Heart right ventricle (tissue), 16 donors: ENCODE measurements around the gene POMT1. TPM values are rescaled to one million over a fixed set of nuclear protein-coding genes. Genes with fewer than 3 reads are reported as not detected.

ENCODE experiments used
- ATAC-seq, 8 donors: fragments of 200-7000 bp; cut with Tn5 transposase; one replicate each; pipeline ENCODE4 v1.9.1; 2020; ENCODE audit warnings: mild to moderate bottlenecking in 8 of 8, moderate library complexity in 8 of 8, moderate number of reproducible peaks in 1 of 8
- DNase-seq, 2 donors: peaks; one replicate each; pipeline ENCODE4 v3.0.0-alpha.2; 2020
- H3K27ac ChIP-seq, 10 donors: fragments of 200-600 bp; sonication (generic) in 2 of 10; one replicate each; pipeline versions ENCODE4 v1.5.0 to v1.8.0; 2020 to 2022; ENCODE audit warnings: mild to moderate bottlenecking in 3 of 10
- H3K27me3 ChIP-seq, 7 donors: fragments of 200-600 bp; one replicate each; pipeline ENCODE4 v1.8.0; 2021 to 2022; ENCODE audit warnings: mild to moderate bottlenecking in 2 of 7
- H3K36me3 ChIP-seq, 9 donors: fragments of 200-600 bp; sonication (generic) in 1 of 9; one replicate each; pipeline versions ENCODE4 v1.5.0 to v1.8.0; 2020 to 2022; ENCODE audit warnings: mild to moderate bottlenecking in 2 of 9
- H3K4me1 ChIP-seq, 9 donors: fragments of 200-600 bp; sonication (generic) in 1 of 9; one replicate each; pipeline versions ENCODE4 v1.5.0 to v1.8.0; 2020 to 2022; ENCODE audit warnings: mild to moderate bottlenecking in 4 of 9
- H3K4me3 ChIP-seq, 10 donors: fragments of 200-600 bp; sonication (generic) in 2 of 10; one replicate each; pipeline versions ENCODE4 v1.5.0 to v1.8.0; 2020 to 2022; ENCODE audit warnings: mild to moderate bottlenecking in 7 of 10, moderate library complexity in 2 of 10
- H3K9me3 ChIP-seq, 11 donors: fragments of 200-600 bp in 10 of 11; sonication (generic) in 2 of 11; one replicate each; pipeline versions ENCODE4 v1.5.0 to v1.8.0; 2013 to 2022; ENCODE audit warnings: mild to moderate bottlenecking in 2 of 11, control low read depth in 1 of 11, moderate library complexity in 1 of 11
- CTCF ChIP-seq, 9 donors: fragments of 200-600 bp; sonication (generic) in 2 of 9; IDR thresholded peaks; one replicate each; pipeline versions ENCODE4 v1.5.0 to v1.8.0; 2021 to 2022; ENCODE audit warnings: antibody characterized with exemption in 9 of 9, mild to moderate bottlenecking in 5 of 9, moderate library complexity in 1 of 9
- WGBS, 2 donors: extraction: QIAGEN DNeasy Blood & Tissue Kit; methylation state at CpG; one replicate each; pipeline ENCODE4 v1.1.7; 2013; ENCODE audit warnings: inconsistent platforms in 1 of 2; 5-methylcytosine and 5-hydroxymethylcytosine counted together
- intact Hi-C, 10 donors: fragments of 100-400 bp; cut with DNase I; formaldehyde crosslinking; loops; one replicate each; pipeline versions ENCODE4 v1.11.1 to v1.14.2; 2022
- polyA plus RNA-seq, 2 donors: library from polyadenylated mRNA; stranded (reverse); fragments of 200-250 nt; gene quantifications; one replicate each; pipeline ENCODE4 v1.2.3, GENCODE V29; 2013
- total RNA-seq, 10 donors: library from RNA; stranded (reverse); fragmentation: NEBNext Ultra II Directional in 3 of 10; extraction: Animal tissue kit (Norgen Biotek cat#: 25700) in 3 of 10; gene quantifications; one replicate each; pipeline versions ENCODE4 v1.2.1 to v1.2.4, GENCODE V29; 2021 to 2023
- donor health status: Arrhythmogenic right ventricular cardiomyopathy.
- donor health status: ischemic (EF 13 %, LVEDD 7.1; RV severe dilation, severe dysfunction).
- donor health status: healthy with polysubstance abuse.
- donor health status: DM: no; HTN: yes; CAD: no.
- donor health status: DM: no; HTN: no; CAD: no.
- donor health status: ischemic (EF 25% LVEDD 6.9; RV normal size, moderate dysfunction).
- donor health status: ischemic (EF 25% LVEDD 5.7; RV mildly dilated, moderate dysfunction).
- donor health status: healthy.
- donor health status: DM: yes; HTN: yes; CAD: no.
- donor health status: Ischemic cardiomyopathy.
- donor health status: ischemic (EF 35%, LVEDD 5.7; RV mildly dilated, moderate dysfunction).
- donor health status: nonischemic (EF 11% LVEDD 7.7; RV severe dilation, severe dysfunction).
- donor health status: DM: yes; HTN: yes; CAD: no.
- donor health status: PGD.
- donor health status: ischemic (EF 29% LVEDD 5.4; RV normal size, mild dysfunction).
- donor health status: nonischemic (EF 23%, LVEDD 6.1; RV moderate dilation, normal function).

POMT1 gene
- total and polyA plus RNA-seq, 12 donors, result 17.0 to 34.1 (median 21.2) TPM

DNA sequence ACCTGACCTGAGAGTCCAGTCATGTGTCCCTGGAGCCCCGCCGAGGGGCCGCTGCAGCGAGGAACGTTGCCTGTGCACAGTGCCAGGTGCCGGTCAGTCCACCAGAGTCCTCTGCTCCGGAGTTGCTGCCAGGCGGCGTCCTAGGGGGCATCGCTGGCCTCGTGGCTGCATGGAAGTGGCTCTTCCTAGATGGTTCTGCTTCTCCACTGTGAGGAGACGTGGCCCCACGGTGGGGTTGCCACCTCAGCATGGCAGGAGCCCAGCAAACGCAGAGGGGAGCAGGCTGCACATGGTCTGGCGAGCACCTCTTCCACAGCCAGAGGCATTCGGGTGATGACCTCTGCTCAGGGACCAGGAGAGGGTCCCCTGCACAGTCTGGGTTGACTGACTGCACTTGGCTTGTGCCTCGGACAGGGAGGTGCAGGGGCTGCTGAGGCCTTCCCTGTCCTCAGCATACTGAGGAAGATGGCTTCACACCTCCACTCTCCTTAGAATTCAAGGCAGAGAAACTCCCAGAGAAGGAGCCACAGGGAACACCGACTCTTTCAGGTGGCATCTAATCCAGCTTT lies 25.9 kb upstream of the POMT1 start:
- Histone ChIP-seq H3K27me3 (no peaks in the 10 kb centered on the region), H3K4me1 (peaks cover 2 to 35% (median 23%) of the 10 kb centered on the region in 9 donors), H3K4me3 (no peak overlapping the region), H3K36me3 (peaks cover 0 to 100% (median 82%) of the 10 kb centered on the region in 9 donors), H3K9me3 (peaks cover 0 to 7% (median 0%) of the 10 kb centered on the region in 11 donors), H3K27ac (peak overlapping the region in 6 of 10 donors; percentile 14 to 79 (median 56))
- ATAC-seq (peak; percentile 71 to 92 (median 80)), DNase-seq (peak; percentile 64 to 65)
- no peak for TF ChIP-seq CTCF (IDR thresholded peaks at IDR 0.05)
- WGBS, 2 donors, result 54 to 75% methylated on average over 18 of the region's 18 CpGs
- intact Hi-C loops, result loop anchor here in 9 of 10 donors (5.0 to 10.0 kb wide), 7 partner anchors 82 to 130 kb away; partner anchors contain the start of gene PRRC2B (in 3 of the 9)

DNA sequence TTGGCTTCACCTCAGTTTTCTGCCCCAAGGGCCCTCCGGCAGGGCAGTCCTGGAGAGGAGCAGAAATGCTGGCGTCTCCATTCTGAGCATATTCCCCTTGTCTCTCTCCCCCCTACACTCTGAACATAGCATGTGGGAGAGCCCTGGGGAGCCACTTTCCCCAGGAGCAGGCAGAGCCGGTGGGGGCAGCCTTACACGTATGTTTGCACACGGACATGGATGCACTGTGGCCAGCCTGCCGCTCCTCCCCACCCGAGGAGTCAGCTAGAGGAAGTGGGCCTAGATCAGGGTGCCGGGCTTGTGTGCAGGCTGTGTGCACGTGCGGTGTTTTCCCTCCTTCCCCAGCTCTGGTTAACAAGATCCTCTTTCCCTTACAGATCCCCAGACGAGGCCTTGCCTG lies 25.4 kb upstream of the POMT1 start:
- no peak for DNase-seq
- no peaks in the 10 kb centered on the region for H3K27me3 ChIP-seq
- H3K4me3 ChIP-seq, result no peak overlapping the region
- WGBS, 2 donors, result 79 to 81% methylated on average over 11 of the region's 11 CpGs
- H3K9me3 ChIP-seq, result peaks cover 0 to 2% (median 0%) of the 10 kb centered on the region in 11 donors
- ATAC-seq, result peak in 1 of 8 donors; percentile 10
- H3K27ac ChIP-seq, result peak overlapping the region in 4 of 10 donors; percentile 14 to 79 (median 56)
- H3K36me3 ChIP-seq, result peaks cover 0 to 100% (median 82%) of the 10 kb centered on the region in 9 donors
- intact Hi-C loops, result loop anchor here in 9 of 10 donors (5.0 to 10.0 kb wide), 7 partner anchors 83 to 130 kb away; partner anchors contain the start of gene PRRC2B (in 3 of the 9)
- peaks cover 2 to 40% (median 24%) of the 10 kb centered on the region in 9 donors for H3K4me1 ChIP-seq
- TF ChIP-seq CTCF (IDR thresholded peaks at IDR 0.05), result no peak

GRCh38 chr9:131477816-131478419 lies 24.8 kb upstream of the POMT1 start:
- 84 to 90% methylated on average over 19 of the region's 19 CpGs for WGBS, 2 donors
- peaks cover 2 to 45% (median 24%) of the 10 kb centered on the region in 9 donors for H3K4me1 ChIP-seq
- no peak overlapping the region for H3K4me3 ChIP-seq
- H3K9me3 ChIP-seq, result no peaks in the 10 kb centered on the region
- intact Hi-C loops, result loop anchor here (1.0 to 10.0 kb wide), 8 partner anchors 83 to 131 kb away; partner anchors contain the start of gene PRRC2B (in 3 of the 10)
- DNase-seq (no peak), ATAC-seq (no peak)
- H3K36me3 ChIP-seq, result peaks cover 0 to 100% (median 82%) of the 10 kb centered on the region in 9 donors
- H3K27me3 ChIP-seq, result no peaks in the 10 kb centered on the region
- H3K27ac ChIP-seq, result peak overlapping the region in 2 of 10 donors; percentile 57 to 79
- TF ChIP-seq CTCF (IDR thresholded peaks at IDR 0.05), result no peak

DNA sequence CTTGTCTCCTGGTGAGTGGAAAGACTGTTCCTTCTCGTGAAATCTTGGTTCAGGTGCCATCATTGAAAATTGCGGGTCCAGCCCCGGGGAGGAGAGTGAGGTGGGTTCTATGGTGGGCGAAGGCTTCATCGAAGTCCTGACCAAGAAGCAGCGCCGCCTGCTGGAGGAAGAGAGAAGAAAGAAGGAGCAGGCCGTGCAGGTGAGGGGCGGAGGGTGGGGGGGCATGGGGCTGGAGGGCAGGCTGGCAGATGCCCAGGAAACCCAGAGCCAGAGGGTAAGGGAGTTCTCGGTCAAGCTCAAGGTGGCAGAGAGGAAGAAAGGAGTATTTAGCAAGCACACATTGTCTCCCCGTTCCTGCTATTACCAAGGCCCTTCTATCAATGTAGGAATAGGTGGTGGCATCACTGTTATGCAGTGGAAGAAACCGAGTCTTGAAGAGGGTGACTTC lies 24.3 kb upstream of the POMT1 start:
- TF ChIP-seq CTCF (IDR thresholded peaks at IDR 0.05), result peak; percentile 34 to 69 (median 62)
- intact Hi-C loops, result loop anchor here (1.0 to 10.0 kb wide), 8 partner anchors 84 to 131 kb away; partner anchors contain the start of gene PRRC2B (in 3 of the 10)
- Histone ChIP-seq H3K36me3 (peaks cover 0 to 100% (median 81%) of the 10 kb centered on the region in 9 donors), H3K9me3 (no peaks in the 10 kb centered on the region), H3K4me3 (no peak overlapping the region), H3K27ac (peak overlapping the region in 1 of 10 donors; percentile 79), H3K4me1 (peaks cover 2 to 51% (median 24%) of the 10 kb centered on the region in 9 donors), H3K27me3 (no peaks in the 10 kb centered on the region)
- ATAC-seq, result no peak
- peak; percentile 38 to 53 for DNase-seq
- WGBS, 2 donors, result 42 to 50% methylated on average over 12 of the region's 12 CpGs
